Naive B cell (primary cell): ENCODE data around the gene EPHA1. TPM values are rescaled to one million over a fixed set of nuclear protein-coding genes. Genes with fewer than 3 reads are reported as not detected.
A peak's percentile ranks its signal among the peaks of the same experiment; 100 is the strongest.
"Not testable (repeated sequence)": the region's sequence is repeated elsewhere in the genome, so short reads cannot be mapped to it uniquely, and the experiment has no call there.

Experiments used
- ATAC-seq, 2 donors: fragments of 150-1000 bp; cut with Tn5 transposase; 2 replicates each; pipeline ENCODE4 v1.10.0; 2021; ENCODE audit warnings: low read depth in 2 of 2, mild to moderate bottlenecking in 2 of 2, moderate library complexity in 2 of 2
- DNase-seq: peaks from one replicate; pipeline ENCODE4 v3.0.0; 2022
- H3K27ac Mint-ChIP-seq, 6 donors: one replicate each; pipeline ENCODE4 v1.8.0; 2020 to 2022; ENCODE audit warnings: mild to moderate bottlenecking in 6 of 6, mixed read lengths in 6 of 6, moderate library complexity in 5 of 6, inconsistent platforms in 2 of 6
- H3K27me3 Mint-ChIP-seq, 3 donors: one replicate each; pipeline ENCODE4 v1.8.0; 2021 to 2022; ENCODE audit warnings: mixed read lengths in 3 of 3, mild to moderate bottlenecking in 1 of 3
- H3K36me3 Mint-ChIP-seq, 2 donors: one replicate each; pipeline ENCODE4 v1.8.0; 2020 to 2022; ENCODE audit warnings: mixed read lengths in 2 of 2, inconsistent platforms in 1 of 2, mild to moderate bottlenecking in 1 of 2
- H3K4me1 Mint-ChIP-seq, 3 donors: one replicate each; pipeline ENCODE4 v1.8.0; 2020 to 2022; ENCODE audit warnings: mixed read lengths in 3 of 3, inconsistent platforms in 1 of 3, mild to moderate bottlenecking in 1 of 3, moderate library complexity in 1 of 3
- H3K4me3 Mint-ChIP-seq, 8 donors: one replicate each; pipeline ENCODE4 v1.8.0; 2020 to 2022; ENCODE audit warnings: mild to moderate bottlenecking in 8 of 8, mixed read lengths in 8 of 8, moderate library complexity in 8 of 8, inconsistent platforms in 2 of 8
- H3K9me3 Mint-ChIP-seq, 7 donors: one replicate each; pipeline ENCODE4 v1.8.0; 2020 to 2022; ENCODE audit warnings: mixed read lengths in 7 of 7, mild to moderate bottlenecking in 5 of 7, inconsistent platforms in 2 of 7, moderate library complexity in 1 of 7
- polyA plus RNA-seq, 6 donors: library from polyadenylated mRNA; unstranded; fragments of 300-500 nt; fragmentation: Illumina TruSeq; gene quantifications; one replicate each; pipeline ENCODE4 v1.2.3, GENCODE V29; 2021; ENCODE audit warnings: low read depth in 6 of 6

Gene EPHA1
- polyA plus RNA-seq, 6 donors from 2014 or later, result 0.06 TPM; not detected in 5

DNA sequence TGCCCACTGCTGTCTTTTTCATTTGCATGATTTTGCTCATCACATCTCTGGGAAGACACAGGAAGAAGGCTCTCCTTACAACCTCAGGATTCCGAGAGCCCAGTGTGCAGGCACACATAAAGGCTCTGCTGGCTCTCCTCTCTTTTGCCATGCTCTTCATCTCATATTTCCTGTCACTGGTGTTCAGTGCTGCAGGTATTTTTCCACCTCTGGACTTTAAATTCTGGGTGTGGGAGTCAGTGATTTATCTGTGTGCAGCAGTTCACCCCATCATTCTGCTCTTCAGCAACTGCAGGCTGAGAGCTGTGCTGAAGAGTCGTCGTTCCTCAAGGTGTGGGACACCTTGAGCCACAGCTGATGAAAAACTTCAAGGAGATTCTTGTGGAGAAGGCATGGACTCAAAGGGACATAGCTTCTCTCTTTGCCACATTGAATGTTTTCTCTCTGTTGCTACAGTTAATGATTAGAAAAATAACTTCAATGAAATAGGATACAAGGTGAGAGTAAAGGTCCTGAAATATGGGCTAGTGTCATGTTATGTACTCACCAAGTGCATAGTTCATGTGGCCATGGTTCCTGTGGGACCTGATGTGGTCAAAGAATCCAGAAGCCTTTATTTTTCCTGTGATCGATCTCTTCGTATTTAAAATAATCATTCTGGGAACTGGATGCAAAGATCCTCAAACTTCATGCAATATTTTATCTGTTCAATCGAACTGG, 35.6 kb upstream of the EPHA1 start:
- Mint-ChIP-seq H3K36me3 (no peaks in the 10 kb centered on the region), H3K27ac (no peak overlapping the region), H3K9me3 (no peaks in the 10 kb centered on the region), H3K27me3 (peaks cover 0 to 11% (median 0%) of the 10 kb centered on the region in 3 donors), H3K4me3 (no peak overlapping the region), H3K4me1 (no peaks in the 10 kb centered on the region)
- no peak for ATAC-seq
- DNase-seq, result no peak

- Mint-ChIP-seq H3K4me3 (no peak within 1 kb of the TSS), H3K36me3 (no peaks in the 10 kb centered on the region), H3K9me3 (no peaks in the 10 kb centered on the region), H3K27ac (no peak within 1 kb of the TSS), H3K4me1 (no peaks in the 10 kb centered on the region), H3K27me3 (peaks cover 5 to 15% (median 8%) of the 10 kb centered on the region in 3 donors)
- no peak for ATAC-seq
- DNase-seq, result no peak
Observed at GRCh38 chr7:143443153-143443552, 34.5 kb upstream of the EPHA1 start, which contains the start of gene TAS2R60. TSS of gene TAS2R60 (plus strand) at chr7:143443453. CDS start at chr7:143443453, 0 bp downstream.

GRCh38 chr7:143439866-143440265, 31.2 kb upstream of the EPHA1 start:
- no peaks in the 10 kb centered on the region for H3K36me3 Mint-ChIP-seq
- H3K4me3 Mint-ChIP-seq, result peak overlapping the region in 1 of 8 donors; percentile 51
- no peaks in the 10 kb centered on the region for H3K4me1 Mint-ChIP-seq
- DNase-seq (no peak), ATAC-seq (no peak)
- H3K27ac Mint-ChIP-seq, result no peak overlapping the region
- no peaks in the 10 kb centered on the region for H3K9me3 Mint-ChIP-seq
- H3K27me3 Mint-ChIP-seq, result peaks cover 14 to 21% (median 18%) of the 10 kb centered on the region in 3 donors

GRCh38 chr7:143437578-143437977, 28.9 kb upstream of the EPHA1 start:
- peaks cover 22 to 23% (median 23%) of the 10 kb centered on the region in 3 donors for H3K27me3 Mint-ChIP-seq
- no peaks in the 10 kb centered on the region for H3K36me3 Mint-ChIP-seq
- H3K4me3 Mint-ChIP-seq, result no peak overlapping the region
- H3K9me3 Mint-ChIP-seq, result no peaks in the 10 kb centered on the region
- DNase-seq (no peak), ATAC-seq (no peak)
- H3K4me1 Mint-ChIP-seq, result no peaks in the 10 kb centered on the region
- H3K27ac Mint-ChIP-seq, result no peak overlapping the region

DNA sequence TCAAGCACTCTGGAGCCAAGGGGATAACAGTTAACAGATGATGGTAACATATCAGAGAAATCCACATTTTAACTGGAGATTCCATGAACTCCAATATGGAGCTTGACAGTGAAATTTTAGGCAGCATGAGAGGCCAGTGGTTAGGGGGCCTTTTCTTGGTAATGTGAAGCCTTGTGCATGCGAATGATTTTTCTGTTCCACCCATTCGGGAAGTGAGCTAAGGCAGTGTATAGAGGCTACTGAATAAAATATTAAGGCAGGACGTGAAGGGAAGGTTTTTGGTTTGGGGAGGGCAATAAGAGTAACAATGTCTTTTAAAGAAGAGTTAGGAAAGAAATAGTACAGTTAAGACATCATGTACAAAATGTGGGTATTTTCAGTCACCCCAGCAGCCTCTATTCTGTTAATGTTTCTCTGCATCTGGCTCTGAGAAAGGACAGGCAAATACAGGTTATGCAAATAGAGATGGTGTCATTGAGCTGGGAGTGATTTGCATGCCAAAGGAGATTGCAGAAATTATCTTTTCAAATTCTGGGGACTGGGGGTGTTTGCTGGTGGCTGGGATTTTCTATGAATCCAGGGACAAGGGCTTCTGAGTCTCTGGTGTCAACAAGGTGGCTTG, 27.8 kb upstream of the EPHA1 start:
- peaks cover 19 to 30% (median 23%) of the 10 kb centered on the region in 3 donors for H3K27me3 Mint-ChIP-seq
- H3K9me3 Mint-ChIP-seq, result no peaks in the 10 kb centered on the region
- DNase-seq, result no peak
- no peak for ATAC-seq
- no peak overlapping the region for H3K27ac Mint-ChIP-seq
- no peaks in the 10 kb centered on the region for H3K36me3 Mint-ChIP-seq
- no peak overlapping the region for H3K4me3 Mint-ChIP-seq
- no peaks in the 10 kb centered on the region for H3K4me1 Mint-ChIP-seq

- H3K36me3 Mint-ChIP-seq, result no peaks in the 10 kb centered on the region
- ATAC-seq, result no peak
- H3K4me1 Mint-ChIP-seq, result no peaks in the 10 kb centered on the region
- no peak for DNase-seq
- H3K27me3 Mint-ChIP-seq, result peaks cover 15 to 37% (median 33%) of the 10 kb centered on the region in 3 donors
- no peak overlapping the region for H3K4me3 Mint-ChIP-seq
- no peak overlapping the region for H3K27ac Mint-ChIP-seq
- no peaks in the 10 kb centered on the region for H3K9me3 Mint-ChIP-seq
Observed at GRCh38 chr7:143435266-143435665, 26.6 kb upstream of the EPHA1 start.

DNA sequence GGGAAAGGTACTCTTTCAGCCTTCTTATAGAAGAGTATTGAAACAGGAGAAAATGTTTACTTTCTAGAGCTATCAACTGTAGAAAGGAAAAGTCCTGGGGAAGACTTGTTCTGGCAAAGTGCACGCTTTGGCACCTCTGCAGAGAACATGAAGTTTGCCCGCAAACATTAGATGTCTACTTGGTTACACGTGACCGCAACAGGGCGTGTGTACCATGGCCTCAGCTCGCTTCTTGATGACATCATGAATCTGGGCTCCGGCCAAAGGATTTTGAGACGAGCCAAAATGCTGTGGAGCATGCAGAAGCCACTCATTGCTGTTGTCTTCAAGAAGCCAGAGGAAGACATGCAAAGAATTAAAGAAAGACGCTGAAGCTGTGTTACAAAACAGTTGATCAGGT, 26.0 kb upstream of the EPHA1 start:
- no peaks in the 10 kb centered on the region for H3K4me1 Mint-ChIP-seq
- H3K4me3 Mint-ChIP-seq, result no peak overlapping the region
- no peaks in the 10 kb centered on the region for H3K9me3 Mint-ChIP-seq
- peaks cover 15 to 37% (median 33%) of the 10 kb centered on the region in 3 donors for H3K27me3 Mint-ChIP-seq
- H3K27ac Mint-ChIP-seq, result no peak overlapping the region
- H3K36me3 Mint-ChIP-seq, result no peaks in the 10 kb centered on the region
- ATAC-seq (no peak), DNase-seq (no peak)

- Mint-ChIP-seq H3K9me3 (no peaks in the 10 kb centered on the region), H3K4me1 (no peaks in the 10 kb centered on the region), H3K36me3 (no peaks in the 10 kb centered on the region), H3K27ac (no peak overlapping the region), H3K27me3 (peaks cover 14 to 34% (median 31%) of the 10 kb centered on the region in 3 donors), H3K4me3 (no peak overlapping the region)
- ATAC-seq (no peak), DNase-seq (no peak)
Observed at GRCh38 chr7:143433759-143434158, 25.1 kb upstream of the EPHA1 start.

- no peak overlapping the region for H3K27ac Mint-ChIP-seq
- peaks cover 5 to 6% (median 6%) of the 10 kb centered on the region in 3 donors for H3K4me1 Mint-ChIP-seq
- H3K9me3 Mint-ChIP-seq, result no peaks in the 10 kb centered on the region
- ATAC-seq, result no peak
- no peak overlapping the region for H3K4me3 Mint-ChIP-seq
- DNase-seq, result no peak
- no peaks in the 10 kb centered on the region for H3K36me3 Mint-ChIP-seq
- peaks cover 6 to 25% (median 22%) of the 10 kb centered on the region in 3 donors for H3K27me3 Mint-ChIP-seq
Observed at GRCh38 chr7:143431109-143431508, 22.5 kb upstream of the EPHA1 start.

DNA sequence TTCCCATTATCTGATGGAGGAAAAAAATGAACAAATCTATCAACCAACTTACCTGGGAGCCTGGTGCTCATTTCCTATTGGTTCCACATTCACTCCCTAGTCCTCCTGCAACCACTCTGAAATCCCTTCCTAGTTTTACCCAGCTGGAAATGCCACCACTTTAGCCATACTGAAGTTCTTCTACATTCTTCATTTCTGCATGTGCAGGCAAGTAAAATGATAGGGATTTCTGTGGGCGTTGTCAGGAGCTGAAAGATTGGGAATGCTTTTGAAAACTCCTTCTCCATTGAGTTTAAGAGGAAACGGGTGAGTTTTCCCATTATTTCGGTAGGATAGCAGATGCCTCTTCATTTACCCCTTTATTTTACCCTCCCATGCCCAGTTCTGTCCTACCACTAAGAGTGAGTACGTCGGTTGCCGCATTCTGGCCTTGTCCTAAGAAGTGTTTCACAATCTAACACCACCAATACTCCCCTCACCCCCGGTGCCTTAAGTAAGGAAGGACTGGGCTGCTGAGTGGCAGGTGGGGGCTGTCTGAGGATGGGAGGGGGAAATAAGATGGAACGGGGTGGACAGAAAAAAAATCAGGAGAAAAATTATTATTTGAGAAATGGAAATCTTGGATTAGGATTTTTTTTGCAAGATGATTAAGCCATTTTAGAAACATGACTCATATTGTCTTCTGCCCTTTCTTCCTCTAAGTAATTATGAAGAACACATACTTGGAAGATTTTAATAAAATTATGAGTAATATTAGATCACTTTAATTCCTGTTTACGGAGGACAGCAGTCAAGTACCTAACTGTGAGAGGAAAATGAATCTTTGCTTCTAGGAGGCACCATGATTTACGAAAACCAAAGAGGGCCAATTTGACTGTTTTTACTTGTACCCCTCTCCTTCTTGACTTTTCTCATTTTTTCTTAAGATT, 21.4 kb upstream of the EPHA1 start:
- Mint-ChIP-seq H3K27me3 (peaks cover 5 to 23% (median 15%) of the 10 kb centered on the region in 3 donors), H3K4me3 (no peak overlapping the region), H3K36me3 (no peaks in the 10 kb centered on the region), H3K27ac (peak overlapping the region in 1 of 6 donors; percentile 21), H3K9me3 (no peaks in the 10 kb centered on the region), H3K4me1 (peaks cover 5 to 6% (median 6%) of the 10 kb centered on the region in 3 donors)
- ATAC-seq, result no peak
- no peak for DNase-seq

GRCh38 chr7:143426479-143427142, 18.0 kb upstream of the EPHA1 start:
- no peak overlapping the region for H3K4me3 Mint-ChIP-seq
- H3K27ac Mint-ChIP-seq, result peak overlapping the region in 1 of 6 donors; percentile 59

DNA sequence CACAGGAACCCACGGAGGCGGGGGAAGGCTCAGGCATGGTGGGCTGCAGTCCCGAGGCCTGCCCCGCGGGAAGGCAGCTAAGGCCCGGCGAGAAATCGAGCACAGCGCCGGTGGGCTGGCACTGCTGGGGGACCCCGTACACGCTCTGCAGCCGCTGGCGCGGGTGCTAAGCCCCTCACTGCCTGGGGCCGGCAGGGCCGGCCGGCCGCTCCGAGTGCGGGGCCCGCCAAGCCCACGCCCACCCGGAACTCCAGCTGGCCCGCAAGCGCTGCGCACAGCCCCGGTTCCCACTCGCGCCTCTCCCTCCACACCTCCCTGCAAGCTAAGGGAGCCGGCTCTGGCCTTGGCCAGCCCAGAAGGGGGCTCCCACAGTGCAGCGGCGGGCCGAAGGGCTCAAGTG, 15.8 kb upstream of the EPHA1 start:
- ATAC-seq, H3K9me3 Mint-ChIP-seq, H3K36me3 Mint-ChIP-seq, DNase-seq, H3K27ac Mint-ChIP-seq, H3K4me1 Mint-ChIP-seq, H3K4me3 Mint-ChIP-seq: not testable (repeated sequence)
- H3K27me3 Mint-ChIP-seq, result peaks cover 3 to 23% (median 4%) of the 10 kb centered on the region in 3 donors

More at GRCh38 chr7:143426479-143427142, 18.0 kb upstream of the EPHA1 start:
- Mint-ChIP-seq H3K4me1 (peaks cover 5 to 6% (median 6%) of the 10 kb centered on the region in 3 donors), H3K27me3 (peaks cover 8 to 9% (median 9%) of the 10 kb centered on the region in 3 donors), H3K36me3 (no peaks in the 10 kb centered on the region), H3K9me3 (peaks cover 0 to 2% (median 0%) of the 10 kb centered on the region in 7 donors)
- DNase-seq (no peak), ATAC-seq (no peak)

GRCh38 chr7:143422033-143422432, 13.4 kb upstream of the EPHA1 start:
- no peak for ATAC-seq
- peaks cover 18 to 28% (median 21%) of the 10 kb centered on the region in 3 donors for H3K27me3 Mint-ChIP-seq
- no peak for DNase-seq
- no peak overlapping the region for H3K27ac Mint-ChIP-seq
- H3K9me3 Mint-ChIP-seq, result peaks cover 0 to 8% (median 3%) of the 10 kb centered on the region in 7 donors
- H3K4me1 Mint-ChIP-seq, result peaks cover 5 to 6% (median 6%) of the 10 kb centered on the region in 3 donors
- H3K36me3 Mint-ChIP-seq, result no peaks in the 10 kb centered on the region
- no peak overlapping the region for H3K4me3 Mint-ChIP-seq
